GM21723 (cell line): ENCODE measurements around the gene OCA2.

ENCODE experiments used
- ATAC-seq: cut with Tn5 transposase; IDR thresholded peaks from one replicate; pipeline ENCODE4 v1.9.1; 2021; ENCODE audit warnings: mild to moderate bottlenecking, moderate library complexity; ENCODE audit not compliant: unreplicated experiment

The OCA2 gene

DNA sequence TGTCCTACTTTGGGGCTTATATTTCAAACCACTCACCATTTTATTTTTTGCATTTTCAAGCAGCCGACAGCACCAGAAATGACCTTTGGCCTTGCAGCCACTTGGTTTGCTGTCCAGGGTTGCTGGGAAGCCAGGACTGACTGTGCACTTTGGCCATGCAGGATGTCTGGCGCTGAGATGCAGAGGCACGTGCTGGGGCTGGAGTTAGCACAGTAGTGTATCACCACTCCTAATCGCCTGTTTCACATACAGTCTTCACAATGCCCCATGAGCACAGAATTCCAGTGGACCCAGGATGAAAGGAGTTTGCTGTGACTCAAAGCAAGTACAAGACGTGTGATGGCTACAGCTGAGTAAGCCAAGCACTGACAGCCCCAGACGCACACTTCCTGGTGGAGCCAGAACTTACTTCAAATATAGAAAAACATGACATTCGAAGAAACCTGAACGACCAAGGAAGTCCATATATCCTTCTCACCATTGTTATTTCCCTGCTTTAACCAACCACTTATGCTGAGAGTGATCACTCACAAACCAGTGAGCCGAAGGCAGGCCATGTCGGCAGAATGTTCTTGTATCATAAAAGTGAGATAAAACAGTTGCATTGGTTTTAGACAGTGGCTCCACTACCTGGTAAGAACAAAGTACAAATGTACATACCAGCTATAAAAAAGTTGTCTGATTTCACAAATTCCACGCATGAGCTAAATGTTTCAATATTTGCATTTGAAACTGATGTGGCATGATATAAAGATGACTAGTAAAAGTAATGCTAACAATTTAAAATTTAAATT is 16.0 kb downstream of the OCA2 start:
- no peak for ATAC-seq

DNA sequence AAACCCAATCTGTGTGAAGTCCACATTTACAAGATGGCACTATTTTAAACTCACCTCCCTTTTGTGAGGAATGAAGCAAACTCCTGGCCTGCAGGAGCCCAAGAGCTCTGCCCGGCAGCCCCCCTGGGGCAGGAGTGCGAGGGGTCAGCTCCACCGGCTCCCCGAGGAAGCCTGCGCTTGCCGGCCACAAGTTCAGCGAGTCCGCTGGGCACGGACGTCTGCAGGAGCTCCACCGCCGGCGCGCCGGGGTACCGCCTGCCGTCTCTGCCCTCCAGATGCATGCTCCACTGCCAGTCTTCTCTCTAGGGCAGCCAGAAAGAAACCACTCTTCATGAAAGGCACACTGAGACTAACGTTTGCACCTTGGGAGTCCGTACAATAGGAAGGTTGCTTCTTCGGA is 17.5 kb downstream of the OCA2 start:
- ATAC-seq, result no peak

DNA sequence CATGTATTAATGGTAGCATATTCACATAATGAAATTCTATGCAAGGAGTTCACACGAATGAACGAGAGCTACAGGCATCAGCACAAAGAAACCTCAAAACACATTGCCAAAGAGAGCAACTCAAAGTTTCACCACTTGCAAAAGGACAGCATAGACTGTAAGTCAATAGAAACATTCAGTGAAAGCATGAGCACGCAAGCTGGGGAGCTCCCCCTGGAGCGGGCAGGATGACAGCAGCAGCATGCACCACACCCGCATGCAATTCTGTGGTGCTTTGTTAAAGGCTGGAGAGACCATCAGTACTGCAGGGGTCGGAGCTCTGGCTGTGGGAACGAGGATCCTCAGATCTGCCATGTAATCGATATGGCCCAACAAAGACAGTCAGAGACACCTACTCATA is 18.7 kb downstream of the OCA2 start:
- no peak for ATAC-seq

DNA sequence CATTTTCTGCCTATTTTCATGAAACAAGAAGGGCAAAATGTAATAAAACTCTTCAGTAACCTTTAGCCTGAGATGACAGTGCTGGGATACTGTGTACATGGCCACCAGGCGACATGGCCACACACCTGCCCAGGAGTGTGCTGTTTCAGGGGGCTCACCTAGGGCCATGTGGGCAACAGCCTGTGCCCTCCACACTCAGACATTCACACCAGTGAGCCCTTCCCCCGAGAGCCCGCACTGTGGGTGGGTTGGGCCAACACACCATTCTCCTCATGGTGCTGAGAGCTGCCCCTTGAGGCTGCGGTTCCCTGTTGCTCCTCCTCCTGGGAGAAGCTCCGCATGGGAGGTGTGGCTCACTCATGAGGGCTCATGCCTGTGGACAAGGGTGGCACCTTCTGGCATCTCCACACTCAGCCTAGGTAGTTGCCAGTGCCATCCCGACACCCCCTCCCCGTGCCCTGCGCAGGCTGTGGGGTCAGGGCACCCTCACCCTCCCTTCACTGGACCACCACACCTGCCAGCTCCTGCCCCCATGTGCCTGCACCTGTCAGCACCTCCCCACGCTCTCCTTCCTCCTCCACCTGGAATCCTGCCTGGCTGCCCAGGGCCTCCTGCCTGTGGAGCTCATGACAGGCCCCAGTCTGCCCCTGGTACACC is 19.7 kb downstream of the OCA2 start:
- no peak for ATAC-seq

DNA sequence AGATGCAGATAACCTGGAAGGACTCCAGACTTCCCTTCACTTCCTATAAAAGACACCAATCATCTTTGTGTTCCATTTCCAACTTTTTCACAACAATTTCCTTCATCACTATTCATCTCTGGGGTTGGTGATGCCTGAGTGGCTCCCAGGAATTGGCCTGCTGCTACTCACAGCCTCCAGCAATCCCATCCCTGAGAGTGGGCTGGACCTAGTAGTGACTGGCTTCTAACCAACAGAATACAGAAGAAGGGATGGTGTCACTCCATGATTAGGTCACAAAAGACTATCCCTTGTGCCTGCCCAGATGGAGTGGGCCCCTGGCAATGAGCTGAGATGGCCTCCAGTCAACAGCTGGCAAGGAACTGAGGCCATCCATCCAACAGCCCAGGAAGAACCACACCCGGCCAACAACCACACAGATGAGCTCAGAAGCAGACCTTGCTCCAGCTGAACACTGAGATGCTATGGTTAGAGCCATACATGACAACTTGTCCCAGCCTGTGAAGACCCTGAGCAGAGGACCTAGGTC is 20.9 kb downstream of the OCA2 start:
- no peak for ATAC-seq

DNA sequence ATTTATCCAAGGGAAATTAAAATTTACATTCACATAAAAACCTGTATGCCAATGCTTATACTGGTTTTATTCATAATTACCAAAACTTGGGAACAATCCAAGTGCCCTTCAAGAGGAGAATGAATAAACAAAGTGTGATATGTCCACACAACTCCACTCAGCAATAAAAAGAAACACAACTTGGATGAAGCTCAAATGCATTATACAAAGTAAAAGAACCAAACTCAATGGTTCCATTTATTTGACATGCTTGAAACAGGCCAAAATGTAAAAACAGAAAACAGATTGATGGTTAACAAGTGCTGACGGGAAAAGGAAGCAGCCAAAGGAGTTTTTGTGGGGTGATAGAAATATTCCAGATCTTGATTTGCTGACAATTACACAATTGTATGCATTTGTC is 23.5 kb downstream of the OCA2 start:
- ATAC-seq, result no peak

DNA sequence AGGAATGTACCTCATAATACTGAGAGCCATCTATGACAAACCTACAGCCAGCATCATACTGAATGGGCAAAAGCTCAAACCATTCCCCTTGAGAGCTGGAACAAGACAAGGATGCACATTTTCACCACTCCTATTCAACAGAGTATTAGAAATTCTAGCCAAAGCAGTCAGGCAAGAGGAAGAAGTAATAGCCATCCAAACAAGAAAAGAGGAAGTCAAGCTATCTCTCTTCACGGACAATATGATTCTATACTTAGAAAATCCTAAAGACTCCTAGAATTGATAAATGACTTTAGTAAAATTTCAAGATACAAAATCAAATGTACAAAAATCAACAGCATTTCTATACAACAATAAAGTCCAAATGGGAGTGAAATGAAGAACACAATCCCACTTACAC is 30.2 kb downstream of the OCA2 start:
- no peak for ATAC-seq

DNA sequence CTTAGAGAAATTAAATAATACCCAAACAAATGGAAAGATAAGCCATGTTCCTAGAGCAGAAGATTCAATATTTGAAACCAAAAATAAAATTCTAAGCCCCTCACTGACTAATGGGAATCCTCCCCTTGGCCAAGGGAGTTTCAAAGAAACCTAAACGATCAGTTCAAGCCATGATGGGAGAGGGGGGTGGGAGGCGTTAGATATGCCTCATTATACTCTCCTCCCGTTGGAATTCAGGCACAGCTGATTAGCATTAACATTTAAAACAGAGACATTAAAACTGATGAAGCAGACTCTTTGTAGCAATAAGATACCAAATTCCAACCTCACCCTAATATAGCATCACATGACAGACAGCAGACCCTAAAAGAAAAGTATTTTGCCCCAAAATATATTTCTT is 32.9 kb downstream of the OCA2 start:
- no peak for ATAC-seq

DNA sequence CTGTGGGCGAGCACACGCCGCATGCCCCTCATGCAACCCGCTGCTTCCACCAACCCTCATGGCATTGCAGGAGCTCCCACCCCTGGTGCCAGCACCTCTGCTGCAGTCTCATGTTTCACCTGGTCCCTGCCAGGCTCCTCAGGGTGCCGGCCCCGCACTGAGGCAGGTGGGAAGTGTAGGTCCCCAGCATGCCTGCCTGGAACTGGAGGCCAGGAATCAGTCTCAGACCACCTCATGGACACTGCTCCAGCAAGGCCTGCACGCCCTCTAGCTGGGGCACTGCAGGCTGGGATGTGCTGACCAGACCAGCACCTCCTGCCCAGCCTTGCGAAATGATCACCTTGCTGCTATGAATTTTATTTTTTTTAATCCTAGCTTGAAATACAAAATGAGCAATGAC is 39.1 kb downstream of the OCA2 start:
- ATAC-seq, result no peak

DNA sequence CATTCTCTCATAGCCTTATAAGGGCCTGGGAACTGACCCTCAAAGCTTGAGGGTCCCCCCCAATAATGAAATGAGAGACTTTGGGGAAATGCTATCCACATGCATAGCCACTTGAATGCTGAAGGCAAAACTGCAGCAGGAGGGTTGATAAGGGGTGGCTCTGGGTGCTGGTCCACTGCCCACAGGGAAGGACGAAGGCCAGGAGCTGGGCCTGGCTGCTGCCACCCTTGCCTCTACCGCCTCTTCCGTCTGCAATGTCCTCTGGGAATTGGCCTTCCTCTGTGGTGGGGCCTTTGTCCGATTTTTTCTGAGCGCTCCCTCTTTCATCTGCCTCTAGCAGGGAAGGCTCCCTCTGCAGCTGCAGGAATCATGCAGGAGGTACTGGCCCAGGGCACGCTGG is 41.0 kb downstream of the OCA2 start:
- no peak for ATAC-seq

DNA sequence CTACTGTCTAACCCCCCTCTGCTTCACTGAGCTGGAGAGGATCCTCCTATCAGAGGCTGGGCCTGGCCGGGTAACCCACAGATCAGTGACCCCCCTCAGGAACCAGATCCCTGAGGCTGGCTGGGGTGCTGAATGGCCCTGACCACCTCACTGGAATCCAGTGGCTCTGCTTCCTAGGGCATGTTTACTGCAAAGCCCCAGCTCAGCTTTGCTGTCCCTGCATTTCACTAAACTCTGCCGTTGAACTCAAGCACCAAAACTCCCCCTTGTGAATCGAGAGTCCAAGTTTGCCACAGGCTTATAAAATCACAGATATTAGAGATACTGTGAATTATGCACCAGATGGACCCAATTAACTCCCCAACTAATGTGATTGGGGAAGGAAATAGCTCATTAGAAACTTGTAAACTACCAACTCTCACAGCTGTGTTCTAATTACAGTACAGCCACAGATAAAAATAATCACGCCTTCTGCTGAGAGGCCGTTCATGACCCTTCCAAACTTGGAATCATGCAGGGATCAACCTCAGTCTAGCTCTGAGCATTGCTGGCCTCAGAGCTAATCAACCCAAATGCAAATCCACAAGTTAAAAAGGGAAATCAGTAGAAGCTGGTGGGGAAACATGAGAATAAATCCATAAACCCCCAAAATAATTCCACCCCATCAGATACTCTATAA is 47.0 kb downstream of the OCA2 start:
- no peak for ATAC-seq

DNA sequence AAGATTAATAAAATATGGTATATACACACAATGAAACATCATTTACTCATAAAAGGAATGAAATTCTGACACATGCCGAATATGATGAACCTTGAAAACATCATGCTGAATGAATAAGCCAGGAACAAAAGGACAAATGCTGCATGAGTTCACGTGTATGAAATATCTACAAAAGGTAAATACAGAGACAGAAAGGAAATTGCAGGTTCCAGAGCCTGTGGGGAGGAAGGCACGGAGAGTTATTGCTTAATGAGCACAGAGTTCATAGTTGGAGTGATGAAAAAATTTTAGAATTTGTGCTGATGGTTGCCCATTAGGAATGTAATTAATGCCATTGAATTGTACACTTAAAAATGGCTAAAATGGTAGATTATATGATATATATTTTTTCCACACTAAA is 49.5 kb downstream of the OCA2 start:
- ATAC-seq, result no peak

DNA sequence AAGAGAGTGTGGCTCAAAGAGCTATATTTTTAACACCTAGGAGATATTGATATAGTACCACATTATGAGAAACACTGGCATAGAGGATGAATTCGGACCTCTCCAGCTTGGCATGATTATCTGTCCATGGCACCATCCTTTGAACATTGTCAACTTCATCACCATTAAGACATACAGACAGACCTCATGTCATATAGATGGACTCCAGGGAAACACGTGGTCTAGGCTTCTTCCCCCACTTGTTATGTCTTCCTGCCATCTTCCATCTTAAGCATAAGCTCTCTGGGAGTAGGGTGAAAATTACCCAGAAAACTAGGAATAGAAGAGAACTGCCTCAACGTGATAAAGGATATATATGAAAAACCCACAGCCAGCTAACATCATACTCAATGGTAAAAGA is 51.8 kb downstream of the OCA2 start:
- ATAC-seq, result no peak

DNA sequence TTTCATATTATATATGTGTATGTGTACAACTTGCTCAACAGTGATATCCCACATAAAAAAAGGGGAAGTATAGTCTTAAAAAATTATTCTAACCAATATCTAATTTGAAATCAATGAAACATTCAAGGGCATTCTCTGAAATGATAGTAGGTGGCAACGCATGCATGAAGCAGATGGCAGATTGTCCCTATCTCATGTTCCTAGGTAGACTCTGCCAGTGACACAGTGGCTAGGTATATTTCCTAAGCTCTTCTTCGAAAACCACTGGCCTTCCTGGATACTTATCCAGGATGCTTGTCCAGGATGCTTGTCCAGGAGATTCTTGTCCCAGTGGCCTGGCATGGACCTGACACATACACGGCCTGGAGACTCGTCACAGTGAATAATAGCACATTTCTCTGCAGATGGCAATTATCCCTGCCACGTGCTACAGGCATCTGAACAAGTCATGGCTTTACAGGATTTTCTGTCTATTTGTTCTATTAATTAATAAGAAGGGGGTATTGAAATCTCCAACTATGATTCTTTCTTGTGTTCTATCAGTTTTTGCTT is 54.9 kb downstream of the OCA2 start:
- ATAC-seq, result no peak

DNA sequence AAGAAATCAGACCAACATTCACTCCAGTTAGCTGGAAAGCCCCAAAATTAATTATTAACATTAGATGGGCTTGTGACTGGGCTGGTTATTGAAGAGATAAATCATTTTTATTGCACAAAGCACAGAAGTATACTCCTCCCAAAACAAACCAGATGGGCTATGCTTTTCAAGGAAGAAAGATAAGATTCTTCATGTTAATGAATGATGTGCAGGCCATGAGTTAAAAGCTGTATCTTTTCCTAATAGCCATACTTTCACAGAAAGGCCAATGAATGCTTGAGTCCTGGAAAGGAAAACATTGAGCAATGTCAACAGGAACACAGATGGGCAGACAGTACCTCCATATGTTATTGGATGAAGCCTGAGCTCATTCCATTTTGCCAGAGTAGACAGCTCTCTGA is 55.4 kb downstream of the OCA2 start:
- no peak for ATAC-seq

DNA sequence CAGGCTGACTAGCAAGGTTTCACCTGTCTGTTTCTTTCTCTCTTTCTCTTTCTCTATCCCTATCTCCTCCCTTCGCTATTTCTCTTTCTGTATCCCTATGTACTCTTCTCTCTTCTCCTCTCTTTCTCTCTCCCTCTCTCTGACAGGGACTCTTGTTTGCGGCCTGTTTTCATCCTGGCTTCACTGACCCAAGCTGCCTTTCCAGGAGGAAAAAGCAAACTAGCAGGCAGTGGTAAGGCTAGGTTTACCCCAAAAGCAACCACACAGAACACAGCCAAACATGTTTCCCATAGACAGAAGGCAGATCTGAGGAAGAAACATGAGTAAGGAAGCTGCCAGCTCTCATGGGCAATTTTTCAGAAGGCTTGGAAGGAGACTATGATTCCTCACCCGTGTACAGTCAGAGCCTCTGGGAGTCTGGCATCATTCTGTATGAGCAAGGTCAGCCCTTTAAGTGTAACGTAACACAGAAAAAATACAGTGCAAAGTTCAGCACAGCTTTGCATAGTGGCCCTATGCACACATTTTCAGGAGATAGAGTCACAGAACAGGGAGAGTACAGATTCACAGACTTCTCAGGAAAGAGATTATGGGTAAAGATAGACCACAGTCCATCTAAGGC is 61.0 kb downstream of the OCA2 start:
- no peak for ATAC-seq

DNA sequence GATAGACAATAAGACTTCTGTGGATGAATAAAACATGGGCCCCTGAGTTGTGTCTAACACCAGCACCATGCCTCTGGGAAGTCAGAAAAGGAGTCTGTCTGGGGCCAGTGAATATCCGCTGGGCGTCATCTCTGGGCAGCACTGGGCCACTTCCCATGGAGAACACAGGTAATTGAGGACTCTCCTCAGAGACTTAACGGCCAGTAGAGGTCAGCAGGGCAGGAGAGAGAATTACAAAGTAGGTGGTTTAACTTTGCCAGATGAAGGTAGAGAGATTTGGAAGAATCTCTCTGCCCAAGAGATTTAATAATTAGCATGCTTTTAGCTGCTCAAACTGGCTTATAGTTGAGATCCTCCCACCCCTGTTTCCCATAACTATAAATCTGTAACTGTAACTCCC is 65.7 kb downstream of the OCA2 start:
- ATAC-seq, result no peak

DNA sequence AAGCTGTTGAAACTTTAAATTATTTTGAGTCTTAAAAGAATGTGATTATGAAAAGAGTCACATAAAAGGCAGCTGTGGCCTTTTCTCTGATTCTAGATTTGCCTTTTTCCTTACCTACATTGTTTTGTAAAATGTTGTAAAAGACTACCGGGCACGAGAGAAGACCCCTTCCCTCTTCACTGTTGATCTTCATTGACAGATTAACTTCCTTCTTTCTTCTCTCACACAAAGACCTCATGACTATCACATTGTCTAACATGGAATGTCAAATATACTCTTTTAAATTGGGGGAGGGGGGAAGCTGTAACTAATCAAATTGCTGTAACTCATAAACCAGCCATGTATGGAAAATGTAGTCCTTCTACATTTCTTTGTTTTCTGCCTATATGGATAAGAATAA is 68.3 kb downstream of the OCA2 start:
- no peak for ATAC-seq

DNA sequence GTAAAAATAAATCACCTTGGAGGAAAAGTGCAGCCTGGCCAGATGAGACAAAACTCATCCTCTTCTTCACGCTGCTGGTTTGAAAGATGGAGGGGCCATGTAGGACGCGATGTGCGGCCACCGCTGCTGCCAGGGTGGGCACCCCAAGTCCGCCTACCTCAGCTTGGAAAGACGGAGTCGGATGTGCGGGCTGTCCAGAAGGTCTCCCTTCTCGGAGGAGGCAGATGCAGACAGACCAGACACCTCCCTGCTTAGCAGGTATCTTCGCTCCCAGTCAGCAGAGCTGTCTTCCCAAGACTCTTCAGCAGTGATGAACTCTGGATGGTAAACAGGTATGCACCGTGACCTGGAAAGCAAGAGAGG is 71.4 kb downstream of the OCA2 start:
- no peak for ATAC-seq

DNA sequence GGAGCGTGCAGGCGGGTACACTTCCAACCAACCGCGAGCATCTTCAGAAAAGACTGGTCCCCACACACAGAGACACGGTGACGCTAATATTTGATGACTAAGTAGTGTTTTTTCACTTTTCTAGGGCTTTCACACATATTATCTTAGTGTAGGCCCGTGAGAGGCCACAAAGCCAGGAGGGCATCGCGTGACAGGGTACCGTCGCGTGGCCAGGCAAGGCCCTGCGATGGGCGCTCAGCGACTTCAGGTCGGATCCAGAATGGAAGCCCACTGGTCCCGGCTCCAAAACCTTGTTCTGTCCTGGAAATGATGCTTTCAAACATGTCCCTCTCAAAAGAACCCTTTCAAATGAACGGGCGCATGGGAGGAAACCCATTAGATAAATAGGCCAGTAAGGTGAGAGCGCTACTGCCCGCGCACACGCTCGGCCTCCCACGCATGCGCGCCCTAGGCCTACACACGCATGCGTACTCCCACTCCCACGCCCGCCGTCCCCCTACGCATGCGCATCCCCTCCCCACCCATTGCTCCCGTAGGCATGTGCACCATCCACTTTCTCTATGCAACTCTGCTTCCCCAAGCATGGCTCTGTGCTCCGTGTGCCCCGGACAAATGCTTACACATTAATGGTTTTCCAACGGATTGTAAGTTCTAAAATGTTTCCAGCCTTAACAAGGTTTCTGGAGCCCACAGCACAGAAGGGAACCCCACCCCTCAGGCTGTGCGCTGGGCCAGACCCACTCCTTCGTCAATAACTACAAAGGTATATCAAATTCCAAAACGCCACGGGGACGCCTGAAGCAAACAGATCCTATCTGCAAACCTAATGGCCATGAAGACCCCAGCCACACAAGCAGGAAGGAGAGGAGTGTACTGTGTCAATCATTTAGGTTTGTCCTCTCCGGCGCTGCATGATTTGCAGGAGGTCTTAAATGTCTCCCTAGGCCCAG is 72.1 kb downstream of the OCA2 start:
- no peak for ATAC-seq
